ENCODE measurements around the gene PTPRB. TPM values are rescaled to one million over a fixed set of nuclear protein-coding genes. Genes with fewer than 3 reads are reported as not detected.

Gene PTPRB
- total RNA-seq, 3 donors from 2014 or later, result 22.0 to 29.4 (median 27.9) TPM

- H3K4me1 ChIP-seq (ENCODE audit: low read depth), result no peaks in the 10 kb centered on the region
Observed at GRCh38 chr12:70549340-70550179, 87.7 kb downstream of the PTPRB start.

GRCh38 chr12:70543444-70543843 is 93.8 kb downstream of the PTPRB start:
- TF ChIP-seq CTCF (IDR thresholded peaks at IDR 0.05), result no peak
- no peak for ATAC-seq
- H3K4me3 ChIP-seq, result no peak overlapping the region

More at GRCh38 chr12:70549340-70550179, 87.7 kb downstream of the PTPRB start:
- Histone ChIP-seq H3K4me3 (no peak overlapping the region), H3K9me3 (no peaks in the 10 kb centered on the region), H3K36me3 (ENCODE audit: low read depth) (no peaks in the 10 kb centered on the region)
- no peak for TF ChIP-seq CTCF (IDR thresholded peaks at IDR 0.05)
- no peak for DNase-seq
- ATAC-seq, result no peak
- intact Hi-C loops (cut with DNase I, micrococcal nuclease), result no loop called here

GRCh38 chr12:70540996-70541395 is 96.2 kb downstream of the PTPRB start:
- H3K4me1 ChIP-seq (ENCODE audit: low read depth), result no peaks in the 10 kb centered on the region
- no peaks in the 10 kb centered on the region for H3K36me3 ChIP-seq (ENCODE audit: low read depth)
- H3K4me3 ChIP-seq, result no peak overlapping the region
- intact Hi-C loops (cut with DNase I, micrococcal nuclease), result no loop called here
- TF ChIP-seq CTCF (IDR thresholded peaks at IDR 0.05), result no peak
- peak in 1 of 3 donors; percentile 11 for DNase-seq
- H3K9me3 ChIP-seq, result no peaks in the 10 kb centered on the region
- ATAC-seq, result peak; percentile 94

More at GRCh38 chr12:70543444-70543843, 93.8 kb downstream of the PTPRB start:
- intact Hi-C loops (cut with DNase I, micrococcal nuclease), result no loop called here
- Histone ChIP-seq H3K9me3 (no peaks in the 10 kb centered on the region), H3K4me1 (ENCODE audit: low read depth) (no peaks in the 10 kb centered on the region), H3K36me3 (ENCODE audit: low read depth) (no peaks in the 10 kb centered on the region)
- DNase-seq, result no peak

- no peaks in the 10 kb centered on the region for H3K36me3 ChIP-seq (ENCODE audit: low read depth)
- no peak for ATAC-seq
- intact Hi-C loops (cut with DNase I, micrococcal nuclease), result no loop called here
- no peaks in the 10 kb centered on the region for H3K4me1 ChIP-seq (ENCODE audit: low read depth)
- DNase-seq, result no peak
- H3K4me3 ChIP-seq, result no peak overlapping the region
- no peaks in the 10 kb centered on the region for H3K9me3 ChIP-seq
- TF ChIP-seq CTCF (IDR thresholded peaks at IDR 0.05), result no peak
Observed at GRCh38 chr12:70536650-70537049, 100.6 kb downstream of the PTPRB start.

GRCh38 chr12:70535896-70536374 is 101.3 kb downstream of the PTPRB start:
- peak in 1 of 3 donors; percentile 6 for DNase-seq
- peak; percentile 75 for ATAC-seq

More at GRCh38 chr12:70535896-70536374, 101.3 kb downstream of the PTPRB start:
- TF ChIP-seq CTCF (IDR thresholded peaks at IDR 0.05), result no peak
- H3K4me3 ChIP-seq, result no peak overlapping the region
- H3K4me1 ChIP-seq (ENCODE audit: low read depth), result no peaks in the 10 kb centered on the region
- intact Hi-C loops (cut with DNase I, micrococcal nuclease), result no loop called here
- H3K36me3 ChIP-seq (ENCODE audit: low read depth), result no peaks in the 10 kb centered on the region
- H3K9me3 ChIP-seq, result no peaks in the 10 kb centered on the region
